ENCODE data around the gene SLC7A4.

The SLC7A4 gene

DNA sequence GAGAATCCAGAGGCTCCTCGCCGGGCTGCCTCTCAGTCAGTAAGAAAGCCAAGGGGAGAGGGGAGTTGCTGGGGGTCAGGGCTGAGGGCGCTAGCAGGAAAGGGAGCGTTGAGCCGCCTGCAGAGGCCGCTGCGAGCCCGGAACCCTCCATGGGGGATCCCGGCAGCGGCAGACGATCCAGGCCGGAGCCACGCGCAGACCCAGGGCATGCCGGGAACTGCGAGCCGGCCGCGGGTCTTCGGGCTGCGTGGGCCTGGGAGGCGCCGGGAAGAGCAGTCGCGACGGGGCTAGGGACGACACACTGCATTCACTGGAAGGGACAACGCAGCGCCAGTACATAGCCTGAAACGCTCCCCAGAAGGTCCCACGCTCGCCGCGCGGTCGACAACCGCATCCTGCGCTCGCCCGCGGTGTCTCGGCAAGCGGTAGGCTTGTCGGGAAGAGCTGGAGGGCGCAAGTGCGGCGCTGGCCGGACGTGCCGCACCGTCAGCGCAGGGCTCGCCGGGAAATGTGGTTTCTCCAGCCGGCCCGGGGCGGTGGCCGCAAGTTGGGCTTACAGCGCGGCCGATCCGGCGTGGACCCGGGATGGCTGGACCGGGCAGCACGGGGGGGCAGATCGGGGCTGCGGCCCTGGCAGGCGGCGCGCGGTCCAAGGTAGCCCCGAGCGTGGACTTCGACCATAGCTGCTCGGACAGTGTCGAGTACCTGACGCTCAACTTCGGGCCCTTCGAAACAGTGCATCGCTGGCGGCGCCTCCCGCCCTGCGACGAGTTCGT is 50.4 kb downstream of the SLC7A4 start, which contains the start of gene LZTR1:
Gene LZTR1 (plus strand): TSS at position 511 of the 776 bp plus-strand sequence. CDS start 75 bp downstream, at position 586.
- DNase-seq: peak; percentile 60 to 67

DNA sequence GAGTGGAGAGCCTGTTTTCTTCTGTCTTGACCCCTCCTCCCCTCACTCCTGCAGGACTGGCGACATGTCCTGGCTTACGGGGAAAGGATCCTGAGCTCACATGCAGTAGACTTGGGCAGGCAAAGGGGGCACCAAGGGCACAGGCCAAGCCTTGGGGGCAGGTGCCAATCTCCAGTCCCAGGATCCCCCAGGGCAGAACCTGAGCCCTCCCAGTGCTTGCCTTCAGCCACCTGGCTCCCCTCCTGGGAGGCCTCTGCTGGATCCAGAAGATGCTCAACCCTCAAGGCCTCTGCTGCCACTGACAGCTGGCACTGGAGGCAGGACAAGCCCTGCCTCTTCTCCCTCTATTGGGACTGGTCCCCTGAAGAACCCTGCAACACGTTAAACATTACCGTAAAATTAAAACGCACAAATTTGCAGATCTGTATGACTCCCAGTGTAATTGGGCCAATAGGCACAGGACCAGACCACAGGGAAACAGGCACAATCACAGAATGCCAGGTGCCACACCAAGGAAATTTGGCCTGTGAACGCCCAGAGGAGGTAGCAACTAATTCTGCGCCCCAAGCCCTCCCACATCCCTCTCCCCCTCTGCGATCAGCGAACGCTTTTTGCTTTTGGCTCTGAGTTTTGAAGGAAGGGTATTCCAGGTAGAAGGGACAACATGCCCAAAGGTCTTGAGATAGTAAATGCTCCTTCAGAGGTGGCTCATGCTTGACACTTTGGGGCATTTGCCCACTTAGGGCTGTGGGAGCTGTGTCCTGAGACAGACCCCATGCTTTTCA is 51.2 kb downstream of the SLC7A4 start:
- DNase-seq: no peak

GRCh38 chr22:20980523-20980922 is 51.8 kb downstream of the SLC7A4 start:
- no peak for DNase-seq

GRCh38 chr22:20979940-20980453 is 52.4 kb downstream of the SLC7A4 start:
- DNase-seq: no peak

GRCh38 chr22:20979243-20979809 is 53.0 kb downstream of the SLC7A4 start:
- peak; percentile 42 to 67 for DNase-seq

All from stimulated activated CD4-positive, alpha-beta T cell treated with anti-CD3 and anti-CD28 coated beads, Interleukin-2, amount 100 ng/mL, for 48 hours (primary cell).